Gastrocnemius medialis (tissue), 4 donors: ENCODE measurements around the gene HYLS1.
A peak's percentile ranks its signal among the peaks of the same experiment; 100 is the strongest.

Experiments used
- POLR2A ChIP-seq, 2 donors: fragments of 450-650 bp; IDR thresholded peaks; one replicate each; pipeline ENCODE4 v1.6.1; 2017; ENCODE audit warnings: antibody characterized with exemption in 2 of 2, mild to moderate bottlenecking in 2 of 2, moderate library complexity in 2 of 2
- TF ChIP-seq, protein P1 (sequence below), 5 experiments: fragments of 450-650 bp in 3 of 5; fragments of 200-600 bp in 2 of 5; sonication (generic) in 2 of 5; IDR thresholded peaks in 4 of 5; conservative IDR thresholded peaks in 1 of 5; 1 replicate in 4 of 5; 2 replicates in 1 of 5; pipeline ENCODE4 v1.5.1; 2016 to 2019; ENCODE audit warnings: antibody characterized with exemption in 5 of 5, mild to moderate bottlenecking in 3 of 5, moderate library complexity in 3 of 5

GRCh38 chr11:125923012-125923579, 35.6 kb downstream of the HYLS1 start:
- TF ChIP-seq, protein P1, sequence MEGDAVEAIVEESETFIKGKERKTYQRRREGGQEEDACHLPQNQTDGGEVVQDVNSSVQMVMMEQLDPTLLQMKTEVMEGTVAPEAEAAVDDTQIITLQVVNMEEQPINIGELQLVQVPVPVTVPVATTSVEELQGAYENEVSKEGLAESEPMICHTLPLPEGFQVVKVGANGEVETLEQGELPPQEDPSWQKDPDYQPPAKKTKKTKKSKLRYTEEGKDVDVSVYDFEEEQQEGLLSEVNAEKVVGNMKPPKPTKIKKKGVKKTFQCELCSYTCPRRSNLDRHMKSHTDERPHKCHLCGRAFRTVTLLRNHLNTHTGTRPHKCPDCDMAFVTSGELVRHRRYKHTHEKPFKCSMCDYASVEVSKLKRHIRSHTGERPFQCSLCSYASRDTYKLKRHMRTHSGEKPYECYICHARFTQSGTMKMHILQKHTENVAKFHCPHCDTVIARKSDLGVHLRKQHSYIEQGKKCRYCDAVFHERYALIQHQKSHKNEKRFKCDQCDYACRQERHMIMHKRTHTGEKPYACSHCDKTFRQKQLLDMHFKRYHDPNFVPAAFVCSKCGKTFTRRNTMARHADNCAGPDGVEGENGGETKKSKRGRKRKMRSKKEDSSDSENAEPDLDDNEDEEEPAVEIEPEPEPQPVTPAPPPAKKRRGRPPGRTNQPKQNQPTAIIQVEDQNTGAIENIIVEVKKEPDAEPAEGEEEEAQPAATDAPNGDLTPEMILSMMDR (IDR thresholded peaks at IDR 0.05 in 4 of 5, conservative IDR thresholded peaks at IDR 0.05 in 1 of 5), result peak; percentile 38 to 74 (median 64)
- TF ChIP-seq POLR2A (IDR thresholded peaks at IDR 0.05), result no peak
